NT2/D1 (cell line): Measurements from ENCODE around the gene B4GALT7.

Experiments used
- DNase-seq: peaks from one replicate; pipeline ENCODE4 v3.0.0-alpha.2; 2011; ENCODE audit warnings: low read depth, low spot score
- H3K27me3 ChIP-seq: 2 replicates; pipeline ENCODE4 v1.6.0; 2011; ENCODE audit warnings: mild to moderate bottlenecking; ENCODE audit not compliant: insufficient read length, insufficient read depth
- H3K36me3 ChIP-seq: 2 replicates; pipeline ENCODE4 v1.6.1; 2011; ENCODE audit warnings: mild to moderate bottlenecking, low read length, mixed read lengths; ENCODE audit not compliant: insufficient read depth, insufficient read length
- H3K4me1 ChIP-seq: 2 replicates; pipeline ENCODE4 v1.5.1; 2011; ENCODE audit not compliant: insufficient read depth, insufficient read length
- H3K4me3 ChIP-seq: 2 replicates; pipeline ENCODE4 v1.5.1; 2011; ENCODE audit warnings: low read depth; ENCODE audit not compliant: insufficient read length
- H3K9ac ChIP-seq: 2 replicates; pipeline ENCODE4 v1.6.0; 2011; ENCODE audit warnings: low read depth; ENCODE audit not compliant: insufficient read length
- H3K9me3 ChIP-seq: 2 replicates; pipeline ENCODE4 v1.5.1; 2011; ENCODE audit warnings: mild to moderate bottlenecking, low read length; ENCODE audit not compliant: insufficient read depth
- SUZ12 ChIP-seq: IDR thresholded peaks from 2 replicates; pipeline ENCODE4 v1.6.1; 2011; ENCODE audit not compliant: insufficient read length, insufficient read depth; ENCODE audit errors: extremely low read depth
- YY1 ChIP-seq: IDR thresholded peaks from 2 replicates; pipeline ENCODE4 v1.6.1; 2011; ENCODE audit not compliant: insufficient read length, insufficient read depth
- ZNF274 ChIP-seq: IDR thresholded peaks from 2 replicates; pipeline ENCODE4 v1.6.1; 2011; ENCODE audit warnings: mild to moderate bottlenecking, low read depth, low read length

The B4GALT7 gene

DNA sequence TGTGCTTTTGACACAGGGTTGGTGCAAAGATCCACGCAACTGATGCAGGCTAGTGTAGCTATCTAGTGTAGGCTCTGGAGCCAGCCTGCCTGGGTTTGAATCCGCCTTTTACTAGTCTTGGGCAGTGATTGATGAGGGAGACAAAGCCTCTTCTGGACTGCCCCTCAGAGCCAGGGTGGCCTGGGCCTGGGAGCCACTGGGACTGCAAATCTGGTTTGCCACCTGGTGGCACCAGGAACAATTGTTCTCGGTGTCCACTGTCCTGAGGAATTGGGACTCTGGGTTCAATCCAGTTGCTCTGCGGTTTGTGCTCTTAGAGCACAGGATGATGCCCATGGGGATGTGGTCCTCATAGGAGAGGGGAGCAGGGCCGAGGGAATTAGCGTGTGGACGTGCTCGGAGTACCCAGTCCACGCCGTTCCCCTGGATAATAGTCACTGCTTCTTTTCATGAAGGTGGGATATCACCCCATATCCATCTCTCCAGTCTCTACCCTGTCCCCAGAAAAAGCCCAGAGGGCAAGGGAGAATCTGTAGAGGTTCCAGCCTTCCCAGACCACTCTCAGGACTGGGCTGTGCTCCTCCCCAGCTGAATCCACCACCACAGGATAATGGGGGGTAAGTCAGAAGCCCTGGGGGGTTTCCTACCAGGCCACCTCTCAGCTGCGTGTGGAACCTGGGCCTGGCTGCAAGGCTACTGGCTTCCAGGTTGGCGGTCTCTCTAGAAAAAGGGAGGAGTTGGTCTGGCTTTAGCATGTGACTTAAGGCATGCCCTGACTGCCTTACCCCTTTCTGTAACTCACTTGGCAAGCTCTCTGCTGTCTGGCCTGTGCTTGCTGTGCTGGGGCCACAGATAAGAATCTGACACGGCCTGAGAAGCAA, 1.9 kb downstream of the B4GALT7 start:
- Histone ChIP-seq H3K9ac (no peak overlapping the region), H3K9me3 (no peaks in the 10 kb centered on the region), H3K36me3 (peaks cover 29% of the 10 kb centered on the region), H3K4me1 (peaks cover 3% of the 10 kb centered on the region), H3K27me3 (peaks cover 14% of the 10 kb centered on the region), H3K4me3 (no peak overlapping the region)
- TF ChIP-seq SUZ12 (no peak), YY1 (no peak), ZNF274 (no peak)
- no peak for DNase-seq

GRCh38 chr5:177602458-177602830, 2.5 kb downstream of the B4GALT7 start:
- H3K27me3 ChIP-seq: peaks cover 14% of the 10 kb centered on the region
- TF ChIP-seq ZNF274 (no peak), SUZ12 (no peak), YY1 (no peak)
- DNase-seq: no peak

GRCh38 chr5:177603631-177604030, 3.7 kb downstream of the B4GALT7 start:
- Histone ChIP-seq H3K9me3 (no peaks in the 10 kb centered on the region), H3K4me1 (peaks cover 12% of the 10 kb centered on the region), H3K4me3 (no peak overlapping the region), H3K27me3 (peaks cover 11% of the 10 kb centered on the region), H3K9ac (no peak overlapping the region), H3K36me3 (peaks cover 39% of the 10 kb centered on the region)
- DNase-seq: no peak
- TF ChIP-seq SUZ12: no peak
- TF ChIP-seq ZNF274: no peak

More at GRCh38 chr5:177602458-177602830, 2.5 kb downstream of the B4GALT7 start:
- Histone ChIP-seq H3K4me1 (peaks cover 8% of the 10 kb centered on the region), H3K4me3 (no peak overlapping the region), H3K9ac (no peak overlapping the region), H3K9me3 (no peaks in the 10 kb centered on the region), H3K36me3 (peaks cover 28% of the 10 kb centered on the region)

- Histone ChIP-seq H3K4me3 (no peak overlapping the region), H3K36me3 (peaks cover 44% of the 10 kb centered on the region), H3K9me3 (no peaks in the 10 kb centered on the region), H3K9ac (no peak overlapping the region), H3K27me3 (peaks cover 7% of the 10 kb centered on the region), H3K4me1 (peaks cover 12% of the 10 kb centered on the region)
- DNase-seq: no peak
- no peak for TF ChIP-seq YY1
These were observed 4.2 kb downstream of the B4GALT7 start for GRCh38 chr5:177604116-177604521.

- Histone ChIP-seq H3K9me3 (no peaks in the 10 kb centered on the region), H3K4me3 (no peak overlapping the region), H3K9ac (no peak overlapping the region), H3K4me1 (peaks cover 12% of the 10 kb centered on the region), H3K36me3 (peaks cover 49% of the 10 kb centered on the region), H3K27me3 (peaks cover 7% of the 10 kb centered on the region)
- TF ChIP-seq YY1 (no peak), ZNF274 (no peak), SUZ12 (no peak)
- DNase-seq: no peak
These were observed 4.7 kb downstream of the B4GALT7 start for GRCh38 chr5:177604656-177605055.

- Histone ChIP-seq H3K9ac (no peak overlapping the region), H3K4me1 (peaks cover 12% of the 10 kb centered on the region), H3K9me3 (no peaks in the 10 kb centered on the region), H3K27me3 (peaks cover 7% of the 10 kb centered on the region), H3K36me3 (peaks cover 54% of the 10 kb centered on the region), H3K4me3 (no peak overlapping the region)
- TF ChIP-seq YY1 (no peak), SUZ12 (no peak), ZNF274 (no peak)
- no peak for DNase-seq
These were observed 5.1 kb downstream of the B4GALT7 start for GRCh38 chr5:177605078-177605477.

- H3K9me3 ChIP-seq: no peaks in the 10 kb centered on the region
- DNase-seq: no peak
- peaks cover 10% of the 10 kb centered on the region for H3K4me1 ChIP-seq
- peaks cover 3% of the 10 kb centered on the region for H3K27me3 ChIP-seq
- TF ChIP-seq ZNF274 (no peak), SUZ12 (no peak), YY1 (no peak)
- no peak overlapping the region for H3K4me3 ChIP-seq
- H3K36me3 ChIP-seq: peaks cover 57% of the 10 kb centered on the region
- H3K9ac ChIP-seq: no peak overlapping the region
These were observed 5.7 kb downstream of the B4GALT7 start for GRCh38 chr5:177605667-177606066.
